GM18505 (cell line): ENCODE measurements around the gene POLRMT.
"Not testable (repeated sequence)": the region's sequence is repeated elsewhere in the genome, so short reads cannot be mapped to it uniquely, and the experiment has no call there.

Experiments
- ATAC-seq: cut with Tn5 transposase; IDR thresholded peaks from one replicate; pipeline ENCODE4 v1.9.1; 2021; ENCODE audit not compliant: unreplicated experiment
- POLR2A ChIP-seq: IDR thresholded peaks from 4 replicates; pipeline ENCODE4 v1.6.1; 2011; ENCODE audit warnings: borderline replicate concordance; ENCODE audit not compliant: insufficient read depth, insufficient read length; ENCODE audit errors: extremely low read depth

The POLRMT gene

GRCh38 chr19:590396-590745 lies 43.0 kb downstream of the POLRMT start:
- ATAC-seq: no peak
- TF ChIP-seq POLR2A: no peak

- no peak for TF ChIP-seq POLR2A
- ATAC-seq: no peak
Measured at GRCh38 chr19:589693-590395, 43.5 kb downstream of the POLRMT start, which contains the start of gene HCN2. Gene HCN2, plus strand, starts transcription at chr19:589881. Its CDS starts 65 bp downstream, at chr19:589946.

- TF ChIP-seq POLR2A: no peak
- no peak for ATAC-seq
Measured at GRCh38 chr19:588741-589692, 44.3 kb downstream of the POLRMT start.

- ATAC-seq: no peak
- TF ChIP-seq POLR2A: no peak
Measured at GRCh38 chr19:588093-588740, 45.1 kb downstream of the POLRMT start.

GRCh38 chr19:585551-586110 lies 47.7 kb downstream of the POLRMT start:
- no peak for ATAC-seq
- no peak for TF ChIP-seq POLR2A

GRCh38 chr19:585146-585545 lies 48.2 kb downstream of the POLRMT start:
- ATAC-seq: not testable (repeated sequence)

- peak; percentile 50 for TF ChIP-seq POLR2A
- no peak for ATAC-seq
Measured at GRCh38 chr19:584240-585001, 48.9 kb downstream of the POLRMT start.

GRCh38 chr19:583968-584239 lies 49.4 kb downstream of the POLRMT start:
- ATAC-seq: no peak
- no peak for TF ChIP-seq POLR2A

GRCh38 chr19:583198-583967 lies 50.0 kb downstream of the POLRMT start:
- TF ChIP-seq POLR2A: no peak
- ATAC-seq: no peak

GRCh38 chr19:582497-583197 lies 50.7 kb downstream of the POLRMT start:
- no peak for ATAC-seq
- TF ChIP-seq POLR2A: no peak

- TF ChIP-seq POLR2A: no peak
- ATAC-seq: no peak
Measured at GRCh38 chr19:581399-582111, 51.8 kb downstream of the POLRMT start.
